PFSK-1 (cell line): Measurements from ENCODE around the gene BAHD1.

Experiments used
- FOXP2 ChIP-seq: optimal IDR thresholded peaks from 2 replicates; pipeline ENCODE3; 2011; ENCODE audit warnings: borderline replicate concordance, control low read depth, inconsistent platforms; ENCODE audit not compliant: insufficient read depth; ENCODE audit errors: extremely low read length, extremely low read depth
- POLR2AphosphoS5 ChIP-seq: IDR thresholded peaks from 2 replicates; pipeline ENCODE4 v1.6.1; 2012; ENCODE audit warnings: low read depth, mild to moderate bottlenecking, control low read depth, low read length, moderate library complexity
- SIN3A ChIP-seq: IDR thresholded peaks from 2 replicates; pipeline ENCODE4 v1.6.1; 2012; ENCODE audit warnings: mild to moderate bottlenecking, low read length, moderate library complexity, borderline replicate concordance; ENCODE audit not compliant: insufficient read depth
- TAF1 ChIP-seq: IDR thresholded peaks from 2 replicates; pipeline ENCODE4 v1.6.1; 2012; ENCODE audit warnings: low read length, control low read depth, borderline replicate concordance; ENCODE audit not compliant: insufficient read depth
- TF ChIP-seq, protein P1 (sequence below), 2 experiments: IDR thresholded peaks; 2 replicates each; pipeline versions ENCODE4 v1.6.1 to v1.8.0; 2011 to 2012; ENCODE audit warnings: low read depth in 2 of 2, low read length in 2 of 2, control low read depth in 1 of 2, inconsistent platforms in 1 of 2, mild to moderate bottlenecking in 1 of 2, moderate library complexity in 1 of 2; ENCODE audit not compliant: insufficient read depth in 1 of 2

BAHD1 gene

DNA sequence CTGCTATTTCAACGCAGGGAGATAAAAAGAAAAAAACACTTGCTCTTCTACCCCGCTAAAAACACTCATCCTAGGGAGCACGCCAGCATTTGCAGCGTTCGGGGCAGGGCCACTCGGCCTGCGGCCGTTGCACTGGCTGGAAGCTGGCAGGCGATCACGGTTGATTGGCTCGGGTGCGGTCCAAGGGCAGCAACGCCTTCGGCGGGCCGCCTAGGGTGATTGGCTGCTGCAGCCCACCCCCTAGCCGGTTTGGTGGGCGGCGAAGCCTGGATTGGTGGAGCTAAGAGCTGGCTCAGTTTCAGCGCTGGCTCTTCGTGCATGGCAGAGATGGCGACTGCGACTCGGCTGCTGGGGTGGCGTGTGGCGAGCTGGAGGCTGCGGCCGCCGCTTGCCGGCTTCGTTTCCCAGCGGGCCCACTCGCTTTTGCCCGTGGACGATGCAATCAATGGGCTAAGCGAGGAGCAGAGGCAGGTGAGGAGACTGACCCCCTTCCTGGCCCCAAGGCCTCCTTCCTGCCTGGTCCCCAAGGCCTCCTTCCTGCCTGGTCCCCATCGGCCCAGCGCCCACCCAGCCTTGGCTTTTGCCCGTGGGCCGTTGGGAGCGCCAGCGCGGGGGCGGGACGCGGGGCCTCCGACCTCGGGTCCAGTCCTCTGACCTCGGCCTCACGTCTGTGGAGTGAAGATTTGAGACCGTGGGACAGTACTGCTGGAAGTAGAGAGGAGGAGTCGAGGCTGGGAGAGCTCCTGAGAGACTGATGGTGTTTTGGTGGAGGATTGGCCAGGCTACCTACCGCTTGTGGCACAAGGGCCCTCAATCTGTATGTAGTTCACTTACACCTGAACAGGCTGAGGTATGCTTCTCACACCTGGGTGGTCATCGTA, 35.0 kb upstream of the BAHD1 start, which contains the start of gene IVD:
Gene IVD (plus strand): TSS at position 295 of the 881 bp plus-strand sequence. CDS start 33 bp downstream, at position 328.
- TF ChIP-seq SIN3A (no peak), FOXP2 (peak; percentile 72), POLR2AphosphoS5 (peak; percentile 91), TAF1 (peak; percentile 73; the same call in 1 of the 2 replicates)
- TF ChIP-seq, protein P1, sequence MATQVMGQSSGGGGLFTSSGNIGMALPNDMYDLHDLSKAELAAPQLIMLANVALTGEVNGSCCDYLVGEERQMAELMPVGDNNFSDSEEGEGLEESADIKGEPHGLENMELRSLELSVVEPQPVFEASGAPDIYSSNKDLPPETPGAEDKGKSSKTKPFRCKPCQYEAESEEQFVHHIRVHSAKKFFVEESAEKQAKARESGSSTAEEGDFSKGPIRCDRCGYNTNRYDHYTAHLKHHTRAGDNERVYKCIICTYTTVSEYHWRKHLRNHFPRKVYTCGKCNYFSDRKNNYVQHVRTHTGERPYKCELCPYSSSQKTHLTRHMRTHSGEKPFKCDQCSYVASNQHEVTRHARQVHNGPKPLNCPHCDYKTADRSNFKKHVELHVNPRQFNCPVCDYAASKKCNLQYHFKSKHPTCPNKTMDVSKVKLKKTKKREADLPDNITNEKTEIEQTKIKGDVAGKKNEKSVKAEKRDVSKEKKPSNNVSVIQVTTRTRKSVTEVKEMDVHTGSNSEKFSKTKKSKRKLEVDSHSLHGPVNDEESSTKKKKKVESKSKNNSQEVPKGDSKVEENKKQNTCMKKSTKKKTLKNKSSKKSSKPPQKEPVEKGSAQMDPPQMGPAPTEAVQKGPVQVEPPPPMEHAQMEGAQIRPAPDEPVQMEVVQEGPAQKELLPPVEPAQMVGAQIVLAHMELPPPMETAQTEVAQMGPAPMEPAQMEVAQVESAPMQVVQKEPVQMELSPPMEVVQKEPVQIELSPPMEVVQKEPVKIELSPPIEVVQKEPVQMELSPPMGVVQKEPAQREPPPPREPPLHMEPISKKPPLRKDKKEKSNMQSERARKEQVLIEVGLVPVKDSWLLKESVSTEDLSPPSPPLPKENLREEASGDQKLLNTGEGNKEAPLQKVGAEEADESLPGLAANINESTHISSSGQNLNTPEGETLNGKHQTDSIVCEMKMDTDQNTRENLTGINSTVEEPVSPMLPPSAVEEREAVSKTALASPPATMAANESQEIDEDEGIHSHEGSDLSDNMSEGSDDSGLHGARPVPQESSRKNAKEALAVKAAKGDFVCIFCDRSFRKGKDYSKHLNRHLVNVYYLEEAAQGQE (IDR thresholded peaks at IDR 0.05; ENCODE audit: insufficient read depth in 1 of 2, low read depth in 2 of 2, low read length in 2 of 2), result no peak

DNA sequence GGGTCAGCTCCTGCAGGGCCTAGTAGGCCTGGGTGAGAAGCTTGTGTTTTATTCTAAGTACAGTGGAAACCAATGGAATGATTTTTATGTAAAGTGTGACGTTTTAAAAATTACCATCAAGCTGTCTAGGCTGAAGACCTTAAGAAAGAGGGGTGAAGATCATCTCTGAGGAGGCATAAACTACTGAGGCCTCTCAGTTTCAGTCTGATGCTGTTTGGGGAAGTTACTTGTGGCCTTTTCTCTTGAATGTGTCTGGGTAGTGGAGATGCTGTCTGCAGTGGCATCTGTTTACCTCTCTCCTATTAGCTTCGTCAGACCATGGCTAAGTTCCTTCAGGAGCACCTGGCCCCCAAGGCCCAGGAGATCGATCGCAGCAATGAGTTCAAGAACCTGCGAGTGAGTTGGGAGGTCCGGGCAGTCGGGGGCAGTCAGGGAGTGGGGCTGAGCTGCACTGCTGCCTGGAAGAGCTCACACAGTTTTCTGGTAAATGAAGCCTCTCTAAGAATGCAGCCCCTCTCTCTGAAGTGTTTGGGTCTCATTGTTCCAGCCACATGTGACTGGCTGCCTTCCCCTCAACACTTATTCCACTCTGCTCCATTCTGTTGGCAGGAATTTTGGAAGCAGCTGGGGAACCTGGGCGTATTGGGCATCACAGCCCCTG, 33.3 kb upstream of the BAHD1 start:
- TF ChIP-seq POLR2AphosphoS5, result no peak
- TF ChIP-seq SIN3A, result no peak
- TF ChIP-seq FOXP2, result no peak

DNA sequence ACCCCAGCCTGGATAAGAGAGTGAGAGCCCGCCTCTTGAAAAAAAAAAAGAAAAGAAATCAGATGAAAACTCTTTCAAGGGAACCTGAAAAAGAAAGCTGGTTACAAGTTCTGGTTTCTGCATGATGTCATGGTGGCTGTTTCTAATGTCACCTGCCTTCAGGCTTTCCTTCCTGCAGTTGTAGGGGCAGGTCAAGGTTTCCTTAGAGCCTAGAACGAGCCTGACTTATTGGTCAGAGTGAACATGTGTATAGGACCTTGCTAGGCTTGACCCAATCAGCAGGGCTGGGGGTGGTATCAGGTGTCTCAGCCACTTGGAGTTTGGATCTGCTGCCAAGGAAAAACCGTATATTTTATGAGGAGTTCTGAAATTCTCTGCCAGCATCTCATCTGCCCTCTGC, 31.4 kb upstream of the BAHD1 start:
- TF ChIP-seq SIN3A (no peak), FOXP2 (no peak), POLR2AphosphoS5 (no peak), TAF1 (no peak)
- TF ChIP-seq, protein P1 (IDR thresholded peaks at IDR 0.05; ENCODE audit: insufficient read depth in 1 of 2, low read depth in 2 of 2, low read length in 2 of 2), result no peak

DNA sequence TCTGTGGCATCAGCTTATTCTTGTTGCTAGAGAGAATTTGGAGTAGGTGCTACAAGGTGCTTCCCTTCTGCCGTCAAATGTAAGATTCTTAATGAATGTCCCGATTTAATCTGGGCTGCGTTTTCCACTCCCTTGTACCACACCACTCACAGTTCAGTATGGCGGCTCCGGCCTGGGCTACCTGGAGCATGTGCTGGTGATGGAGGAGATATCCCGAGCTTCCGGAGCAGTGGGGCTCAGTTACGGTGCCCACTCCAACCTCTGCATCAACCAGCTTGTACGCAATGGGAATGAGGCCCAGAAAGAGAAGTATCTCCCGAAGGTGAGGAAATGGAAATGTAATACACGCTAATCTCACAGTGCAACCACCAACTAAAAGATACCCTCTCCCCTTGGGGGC, 30.3 kb upstream of the BAHD1 start:
- TF ChIP-seq, protein P1 (IDR thresholded peaks at IDR 0.05; ENCODE audit: insufficient read depth in 1 of 2, low read depth in 2 of 2, low read length in 2 of 2), result no peak
- TF ChIP-seq SIN3A, result no peak
- no peak for TF ChIP-seq POLR2AphosphoS5
- no peak for TF ChIP-seq FOXP2
- TF ChIP-seq TAF1, result no peak

DNA sequence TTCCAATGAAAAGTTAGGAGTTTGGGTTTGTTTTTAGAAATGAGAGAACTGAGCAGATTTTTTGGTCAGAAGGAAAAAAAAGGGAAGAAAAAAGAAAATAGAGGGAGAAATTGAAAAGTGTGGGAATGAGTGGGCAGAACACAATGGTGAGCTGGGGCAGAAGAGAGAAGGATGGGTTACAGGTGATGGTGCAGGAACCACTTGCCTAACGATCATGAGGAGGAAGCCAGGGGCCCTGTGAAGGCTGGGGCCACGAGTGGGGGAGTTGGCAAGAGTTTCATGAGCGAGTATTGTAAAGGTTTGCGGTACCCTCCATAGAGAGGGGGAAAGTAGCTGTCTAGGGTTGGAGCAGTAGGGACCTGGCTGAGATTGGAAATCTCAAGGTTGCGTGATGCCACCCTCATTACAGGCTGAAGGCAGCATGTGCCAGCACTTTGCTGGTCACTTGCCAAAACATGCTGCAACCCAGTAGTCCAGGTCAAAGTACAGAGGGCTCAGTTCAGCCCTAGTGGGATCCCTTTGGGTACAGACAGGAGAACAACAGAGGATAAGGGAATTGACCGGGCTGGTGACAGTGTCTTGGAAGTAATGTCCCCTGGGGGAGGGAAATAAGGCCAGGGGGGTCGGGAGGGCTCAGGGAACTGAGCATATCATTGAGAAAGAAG, 28.5 kb upstream of the BAHD1 start:
- TF ChIP-seq, protein P1 (IDR thresholded peaks at IDR 0.05; ENCODE audit: insufficient read depth in 1 of 2, low read depth in 2 of 2, low read length in 2 of 2), result no peak
- TF ChIP-seq SIN3A (no peak), POLR2AphosphoS5 (peak; percentile 19; the same call in 1 of the 2 replicates)
